Muscle layer of colon (tissue), 2 donors: ENCODE results near the gene SOS1.

ENCODE experiments used
- H3K27ac ChIP-seq: one replicate; pipeline ENCODE4 v1.7.0; 2013; ENCODE audit warnings: low read depth, mild to moderate bottlenecking, low read length, moderate library complexity
- H3K27me3 ChIP-seq, 2 donors: one replicate each; pipeline ENCODE4 v1.7.0; 2013; ENCODE audit warnings: low read length in 2 of 2, mild to moderate bottlenecking in 2 of 2; ENCODE audit not compliant: insufficient read depth in 2 of 2, control insufficient read depth in 1 of 2
- H3K36me3 ChIP-seq: one replicate; pipeline ENCODE4 v1.7.0; 2013; ENCODE audit warnings: mild to moderate bottlenecking, low read length; ENCODE audit not compliant: insufficient read depth
- H3K4me1 ChIP-seq: one replicate; pipeline ENCODE4 v1.7.0; 2013; ENCODE audit warnings: mild to moderate bottlenecking, low read length; ENCODE audit not compliant: insufficient read depth
- H3K4me3 ChIP-seq, 2 donors: one replicate each; pipeline ENCODE4 v1.7.0; 2013; ENCODE audit warnings: low read length in 2 of 2, low read depth in 1 of 2, mild to moderate bottlenecking in 1 of 2, moderate library complexity in 1 of 2
- H3K9ac ChIP-seq: one replicate; pipeline ENCODE4 v1.7.0; 2013; ENCODE audit warnings: low read length
- H3K9me3 ChIP-seq: one replicate; pipeline ENCODE4 v1.7.0; 2013; ENCODE audit warnings: mild to moderate bottlenecking, low read length
- donor health status: abdominal sarcoma.
- donor health status: Adenocarcinoma of cecum.

Gene SOS1

GRCh38 chr2:39094717-39095363 lies 26.0 kb downstream of the SOS1 start:
- H3K4me1 ChIP-seq, result peaks cover 10% of the 10 kb centered on the region
- no peak overlapping the region for H3K9ac ChIP-seq

DNA sequence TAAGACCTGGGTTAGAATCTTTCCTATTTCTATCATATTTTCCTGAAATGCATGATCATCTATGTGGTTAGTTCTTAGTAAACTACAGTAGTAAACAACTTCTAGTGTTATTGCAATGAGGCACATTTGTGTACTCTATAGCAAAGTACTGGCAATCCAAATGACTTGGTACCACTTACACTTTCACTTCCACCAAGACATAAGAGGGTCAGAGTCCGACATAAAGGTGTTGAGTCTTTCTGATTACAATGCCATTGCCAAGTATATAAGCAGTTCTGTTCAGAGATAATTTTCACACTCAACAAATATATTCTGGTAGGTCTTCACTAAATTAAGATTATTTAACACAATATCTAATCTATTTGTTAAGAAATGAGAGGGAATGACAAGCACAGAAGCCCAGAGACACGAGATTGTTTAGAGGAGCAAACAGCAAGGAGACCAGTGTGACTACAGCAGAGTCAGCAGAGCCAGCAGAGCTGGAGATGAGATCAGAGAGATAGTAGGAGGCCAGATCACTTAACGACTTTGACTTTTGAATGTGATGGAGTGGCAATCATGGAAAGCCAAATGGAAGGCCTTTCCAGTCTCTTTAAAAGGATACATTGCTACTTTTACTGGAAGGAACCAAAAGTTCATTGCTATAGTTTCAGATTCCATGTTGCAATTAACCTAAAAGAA lies 27.5 kb downstream of the SOS1 start:
- no peaks in the 10 kb centered on the region for H3K36me3 ChIP-seq
- no peak overlapping the region for H3K4me3 ChIP-seq
- no peaks in the 10 kb centered on the region for H3K27me3 ChIP-seq
- no peak overlapping the region for H3K27ac ChIP-seq
- H3K9me3 ChIP-seq, result no peaks in the 10 kb centered on the region
- H3K4me1 ChIP-seq, result peaks cover 10% of the 10 kb centered on the region
- H3K9ac ChIP-seq, result no peak overlapping the region

More at GRCh38 chr2:39094717-39095363, 26.0 kb downstream of the SOS1 start:
- no peaks in the 10 kb centered on the region for H3K36me3 ChIP-seq
- no peaks in the 10 kb centered on the region for H3K27me3 ChIP-seq
- H3K4me3 ChIP-seq, result no peak overlapping the region
- H3K9me3 ChIP-seq, result no peaks in the 10 kb centered on the region
- no peak overlapping the region for H3K27ac ChIP-seq

- Histone ChIP-seq H3K27ac (no peak overlapping the region), H3K4me1 (peaks cover 11% of the 10 kb centered on the region), H3K9me3 (no peaks in the 10 kb centered on the region), H3K4me3 (no peak overlapping the region), H3K27me3 (no peaks in the 10 kb centered on the region), H3K36me3 (no peaks in the 10 kb centered on the region), H3K9ac (no peak overlapping the region)
Measured at GRCh38 chr2:39091543-39091942, 29.3 kb downstream of the SOS1 start.

DNA sequence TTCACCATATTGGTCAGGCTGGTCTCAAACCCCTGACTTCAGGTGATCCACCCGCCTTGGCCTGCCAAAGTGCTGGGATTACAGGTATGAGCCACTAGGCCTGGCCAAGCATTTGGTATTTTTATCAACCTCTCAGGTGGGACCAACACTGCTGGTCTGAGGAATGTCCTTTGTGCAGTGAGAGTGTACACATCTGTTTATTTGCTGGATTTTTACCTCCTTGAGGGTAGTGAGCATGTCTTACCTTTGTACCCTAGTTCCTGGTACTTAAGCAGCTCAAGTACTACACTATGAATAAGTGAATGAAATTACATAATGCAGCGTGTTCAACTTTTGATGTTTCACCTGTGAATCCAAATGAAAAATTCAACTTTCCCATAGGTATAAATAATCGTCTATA lies 29.8 kb downstream of the SOS1 start:
- H3K4me3 ChIP-seq, result no peak overlapping the region
- no peaks in the 10 kb centered on the region for H3K9me3 ChIP-seq
- H3K27me3 ChIP-seq, result no peaks in the 10 kb centered on the region
- no peaks in the 10 kb centered on the region for H3K36me3 ChIP-seq
- H3K4me1 ChIP-seq, result peaks cover 16% of the 10 kb centered on the region
- H3K27ac ChIP-seq, result no peak overlapping the region
- H3K9ac ChIP-seq, result no peak overlapping the region

DNA sequence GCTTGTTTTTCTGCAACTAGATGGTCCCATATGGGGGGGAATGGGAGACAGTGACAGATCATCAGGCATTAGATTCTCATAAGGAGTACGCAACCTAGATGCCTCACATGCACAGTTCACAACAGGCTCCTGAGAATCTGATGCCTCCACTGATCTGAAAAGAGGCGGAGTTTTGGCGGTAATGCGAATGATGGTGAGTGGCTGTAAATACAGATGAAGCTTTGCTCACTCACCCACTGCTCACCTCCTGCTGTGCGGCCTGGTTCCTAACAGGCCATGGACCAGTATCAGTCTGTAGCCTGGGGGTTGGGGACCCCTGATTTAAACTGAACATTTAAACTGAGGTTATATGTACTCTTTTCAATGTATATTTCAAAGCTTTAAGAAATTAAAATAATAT lies 40.7 kb downstream of the SOS1 start:
- H3K4me3 ChIP-seq, result no peak overlapping the region
- no peak overlapping the region for H3K27ac ChIP-seq
- H3K9me3 ChIP-seq, result no peaks in the 10 kb centered on the region
- H3K4me1 ChIP-seq, result no peaks in the 10 kb centered on the region
- no peak overlapping the region for H3K9ac ChIP-seq
- no peaks in the 10 kb centered on the region for H3K36me3 ChIP-seq
- no peaks in the 10 kb centered on the region for H3K27me3 ChIP-seq

DNA sequence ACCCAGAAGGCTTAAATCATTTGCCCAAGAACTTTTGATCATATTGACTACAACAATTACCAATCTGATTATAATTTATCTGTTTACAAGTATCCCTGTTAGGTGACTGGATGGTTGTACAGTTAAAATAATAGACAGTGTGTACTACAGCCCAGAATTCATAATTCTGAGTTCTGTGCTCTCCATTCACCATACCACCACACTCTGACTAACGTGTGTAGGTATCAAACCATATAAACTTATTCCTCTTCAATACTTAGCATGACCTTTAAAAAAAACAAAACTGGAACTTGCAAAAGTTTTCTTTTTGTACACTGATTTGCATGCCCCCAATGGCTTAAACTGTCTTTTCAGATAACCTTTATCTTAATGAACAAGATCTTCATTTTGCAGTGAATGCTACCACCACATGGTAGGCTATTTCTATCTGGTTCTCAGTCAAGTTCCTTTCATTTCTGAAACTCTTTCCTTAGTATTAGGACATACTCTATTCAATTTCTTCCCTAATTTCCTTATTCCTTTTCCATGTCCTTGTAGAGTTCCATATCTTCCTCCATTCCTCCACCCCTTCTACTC lies 50.9 kb downstream of the SOS1 start:
- Histone ChIP-seq H3K9me3 (no peaks in the 10 kb centered on the region), H3K4me1 (peaks cover 28% of the 10 kb centered on the region)

DNA sequence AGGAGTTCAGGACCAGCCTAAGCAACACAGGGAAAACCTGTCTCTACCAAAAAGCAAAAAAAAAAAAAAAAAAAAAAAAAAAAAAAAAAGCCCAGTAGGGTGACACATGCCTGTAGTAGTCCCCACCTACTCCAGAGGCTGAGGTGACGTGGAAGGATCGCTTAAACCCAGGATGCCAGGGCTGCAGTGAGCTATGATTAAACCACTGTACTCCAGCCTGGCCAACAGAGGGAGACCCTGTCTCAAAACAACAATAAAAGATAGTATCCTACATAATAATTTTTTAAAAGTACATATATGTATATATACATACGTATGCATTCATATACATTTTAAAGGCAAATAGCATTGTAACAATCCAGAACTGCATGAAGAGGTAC lies 51.7 kb downstream of the SOS1 start:
- Histone ChIP-seq H3K9me3 (no peaks in the 10 kb centered on the region), H3K27ac (no peak overlapping the region)

More for the DNA sequence above, 50.9 kb downstream of the SOS1 start:
- Histone ChIP-seq H3K36me3 (peaks cover 7% of the 10 kb centered on the region), H3K9ac (no peak overlapping the region), H3K27ac (no peak overlapping the region), H3K27me3 (no peaks in the 10 kb centered on the region), H3K4me3 (no peak overlapping the region)

GRCh38 chr2:39068299-39069135 lies 52.3 kb downstream of the SOS1 start:
- Histone ChIP-seq H3K36me3 (peaks cover 7% of the 10 kb centered on the region), H3K4me3 (no peak overlapping the region), H3K9ac (no peak overlapping the region), H3K27me3 (no peaks in the 10 kb centered on the region), H3K9me3 (no peaks in the 10 kb centered on the region), H3K4me1 (peaks cover 27% of the 10 kb centered on the region), H3K27ac (no peak overlapping the region)

More for the DNA sequence above, 51.7 kb downstream of the SOS1 start:
- Histone ChIP-seq H3K9ac (no peak overlapping the region), H3K4me1 (peaks cover 28% of the 10 kb centered on the region), H3K27me3 (no peaks in the 10 kb centered on the region), H3K4me3 (no peak overlapping the region), H3K36me3 (peaks cover 7% of the 10 kb centered on the region)

DNA sequence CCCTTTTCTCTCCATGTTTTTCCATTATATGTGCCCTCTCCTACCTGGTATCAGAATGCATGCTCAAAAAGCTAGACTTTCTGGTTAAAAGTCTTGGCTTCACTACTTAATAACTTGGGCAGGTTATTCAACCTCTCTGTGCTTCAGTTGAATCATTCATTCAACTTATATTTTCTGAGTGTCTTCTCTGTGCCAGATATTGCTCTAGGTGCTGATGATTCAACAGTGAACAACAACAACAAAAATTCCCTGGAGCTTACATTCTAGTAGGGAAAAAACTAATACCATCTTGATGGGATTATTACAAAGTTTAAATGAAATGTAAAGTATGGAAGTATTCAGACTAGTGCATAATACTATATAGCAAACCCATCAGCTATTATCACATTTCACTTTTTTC lies 55.2 kb downstream of the SOS1 start:
- H3K27ac ChIP-seq, result no peak overlapping the region
- H3K36me3 ChIP-seq, result peaks cover 7% of the 10 kb centered on the region
- peaks cover 15% of the 10 kb centered on the region for H3K4me1 ChIP-seq
- H3K4me3 ChIP-seq, result no peak overlapping the region
- no peak overlapping the region for H3K9ac ChIP-seq
- H3K27me3 ChIP-seq, result no peaks in the 10 kb centered on the region
- H3K9me3 ChIP-seq, result no peaks in the 10 kb centered on the region

DNA sequence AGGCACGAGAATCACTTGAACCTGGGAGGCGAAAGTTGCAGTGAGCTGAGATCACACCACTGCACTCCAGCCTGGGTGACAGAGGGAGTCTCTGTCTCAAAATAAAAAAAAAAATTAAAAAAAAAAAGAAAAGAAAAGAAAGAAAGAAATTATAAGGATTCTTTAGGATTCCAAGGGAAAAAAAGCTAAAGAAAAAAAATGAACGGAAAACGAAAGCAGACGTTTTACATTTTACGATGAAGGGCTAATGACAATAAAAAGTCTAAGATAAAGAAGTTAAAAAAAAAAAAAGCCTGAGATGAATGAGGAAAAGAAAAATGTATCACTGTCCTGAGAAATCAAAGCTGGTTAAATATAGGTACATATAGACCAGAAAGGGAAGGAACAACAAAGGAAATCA lies 58.5 kb downstream of the SOS1 start:
- H3K27me3 ChIP-seq, result no peaks in the 10 kb centered on the region
- peaks cover 7% of the 10 kb centered on the region for H3K36me3 ChIP-seq
- H3K4me1 ChIP-seq, result no peaks in the 10 kb centered on the region
- H3K9me3 ChIP-seq, result no peaks in the 10 kb centered on the region
- no peak overlapping the region for H3K9ac ChIP-seq
- no peak overlapping the region for H3K4me3 ChIP-seq
- no peak overlapping the region for H3K27ac ChIP-seq

GRCh38 chr2:39061280-39061679 lies 59.6 kb downstream of the SOS1 start:
- H3K36me3 ChIP-seq, result peaks cover 4% of the 10 kb centered on the region
- no peaks in the 10 kb centered on the region for H3K27me3 ChIP-seq

More at GRCh38 chr2:39061280-39061679, 59.6 kb downstream of the SOS1 start:
- no peak overlapping the region for H3K4me3 ChIP-seq
- no peak overlapping the region for H3K9ac ChIP-seq
- H3K27ac ChIP-seq, result no peak overlapping the region
- no peaks in the 10 kb centered on the region for H3K4me1 ChIP-seq
- H3K9me3 ChIP-seq, result no peaks in the 10 kb centered on the region
